C1 segment of cervical spinal cord (tissue), 14 donors: ENCODE results near the gene USP25.
"Not testable (repeated sequence)": the region's sequence is repeated elsewhere in the genome, so short reads cannot be mapped to it uniquely, and the experiment has no call there.

Experiments used
- DNase-seq, 14 donors: peaks; one replicate each; lab custom pipeline; 2025; lab: John Stamatoyannopoulos, UW

USP25 gene

GRCh38 chr21:15730484-15731242 is 881 bp downstream of the USP25 start:
- peak in 6 of 14 donors; percentile 22 to 71 (median 44) for DNase-seq

- DNase-seq, result no peak
Measured at GRCh38 chr21:15731243-15731613, 1.4 kb downstream of the USP25 start.

GRCh38 chr21:15732290-15732995 is 2.7 kb downstream of the USP25 start:
- no peak for DNase-seq

GRCh38 chr21:15732996-15733329 is 3.2 kb downstream of the USP25 start:
- DNase-seq, result no peak

- DNase-seq, result no peak
Measured at GRCh38 chr21:15735409-15735808, 5.6 kb downstream of the USP25 start.

GRCh38 chr21:15735931-15736330 is 6.1 kb downstream of the USP25 start:
- DNase-seq, result not testable (repeated sequence)

GRCh38 chr21:15738779-15739178 is 9.0 kb downstream of the USP25 start:
- not testable (repeated sequence) for DNase-seq

GRCh38 chr21:15740383-15740782 is 10.6 kb downstream of the USP25 start:
- DNase-seq, result no peak

- DNase-seq, result no peak
Measured at GRCh38 chr21:15741510-15741909, 11.7 kb downstream of the USP25 start.

GRCh38 chr21:15742052-15742670 is 12.4 kb downstream of the USP25 start:
- no peak for DNase-seq

GRCh38 chr21:15742694-15743093 is 12.9 kb downstream of the USP25 start:
- no peak for DNase-seq

GRCh38 chr21:15743593-15743992 is 13.8 kb downstream of the USP25 start:
- no peak for DNase-seq

- DNase-seq, result no peak
Measured at GRCh38 chr21:15744926-15745325, 15.1 kb downstream of the USP25 start.

- no peak for DNase-seq
Measured at GRCh38 chr21:15748586-15748985, 18.8 kb downstream of the USP25 start.

- no peak for DNase-seq
Measured at GRCh38 chr21:15749082-15749860, 19.5 kb downstream of the USP25 start.

- no peak for DNase-seq
Measured at GRCh38 chr21:15749861-15750159, 20.0 kb downstream of the USP25 start.

GRCh38 chr21:15751037-15751436 is 21.3 kb downstream of the USP25 start:
- no peak for DNase-seq

GRCh38 chr21:15751546-15751945 is 21.8 kb downstream of the USP25 start:
- no peak for DNase-seq

GRCh38 chr21:15752763-15753407 is 23.1 kb downstream of the USP25 start:
- DNase-seq, result no peak

GRCh38 chr21:15753741-15754140 is 24.0 kb downstream of the USP25 start:
- DNase-seq, result no peak

- no peak for DNase-seq
Measured at GRCh38 chr21:15754640-15755039, 24.9 kb downstream of the USP25 start.

- no peak for DNase-seq
Measured at GRCh38 chr21:15755125-15755524, 25.3 kb downstream of the USP25 start.
